ENCODE measurements around the gene CCDC28B. TPM values are rescaled to one million over a fixed set of nuclear protein-coding genes. Genes with fewer than 3 reads are reported as not detected.

CCDC28B gene
- total RNA-seq, 2 experiments from 2014 or later, result 33.4 to 36.6 TPM

GRCh38 chr1:32249831-32250525 lies 49.6 kb downstream of the CCDC28B start:
- H3K4me3 Mint-ChIP-seq, result peak overlapping the region; percentile 95
- peaks cover 38% of the 10 kb centered on the region for H3K36me3 Mint-ChIP-seq (ENCODE audit: low read depth)
- ChIA-PET POLR2A (interaction anchor here (0.6 to 1.6 kb wide), 5 partner anchors 10 to 1487 kb away, joined by 3 to 6 read pairs (median 4); partner anchors contain the start of gene MARCKSL1), CTCF (interaction anchor here (0.6 to 4.7 kb wide), 15 partner anchors 9 to 218 kb away, joined by 3 to 52 read pairs (median 6); partner anchors contain the start of gene KPNA6)
- H3K4me1 Mint-ChIP-seq, result peaks cover 52% of the 10 kb centered on the region
- H3K9me3 Mint-ChIP-seq, result no peaks in the 10 kb centered on the region
- peak; percentile 90 for DNase-seq
- no peaks in the 10 kb centered on the region for H3K27me3 Mint-ChIP-seq
- H3K27ac Mint-ChIP-seq, result peak overlapping the region; percentile 96

GRCh38 chr1:32250893-32251716 lies 50.7 kb downstream of the CCDC28B start, which contains the start of gene LCK:
Gene LCK (plus strand): TSS chr1:32251265. CDS start chr1:32274330, 23,065 bp downstream.
- Mint-ChIP-seq H3K4me3 (peak within 1 kb of the TSS; percentile 95), H3K36me3 (ENCODE audit: low read depth) (peaks cover 44% of the 10 kb centered on the region), H3K27me3 (no peaks in the 10 kb centered on the region), H3K27ac (peak within 1 kb of the TSS; percentile 96), H3K4me1 (peaks cover 54% of the 10 kb centered on the region), H3K9me3 (no peaks in the 10 kb centered on the region)
- peak; percentile 70 for DNase-seq
- ChIA-PET POLR2A (interaction anchor here (0.6 kb wide), 1 partner anchor 40 kb away, joined by 5 read pairs; no protein-coding TSS in a partner anchor), CTCF (interaction anchor here (0.7 to 4.7 kb wide), 9 partner anchors 8 to 36 kb away, joined by 3 to 52 read pairs (median 5); no protein-coding TSS in a partner anchor)

Other genes with a start within 250 kb of the CCDC28B start
- 100 to 1,000 TPM; 174 to 183 TPM for gene KHDRBS1, start 186.7 kb upstream of the CCDC28B start, total RNA-seq
- gene TMEM39B, start 127.7 kb upstream of the CCDC28B start, total RNA-seq, result 10 to 100 TPM; 30.4 to 36.3 TPM
- gene KPNA6, start 92.5 kb upstream of the CCDC28B start, total RNA-seq, result 10 to 100 TPM; 64.8 to 64.9 TPM
- gene TXLNA, start 20.9 kb upstream of the CCDC28B start, total RNA-seq, result 10 to 100 TPM; 64.1 to 65.8 TPM
- gene IQCC, start 5.1 kb downstream of the CCDC28B start, total RNA-seq, result 1 to 10 TPM; 4.8 to 5.0 TPM
- under 1 TPM; 0.10 TPM for gene DCDC2B, start 8.5 kb downstream of the CCDC28B start, total RNA-seq
- 10 to 100 TPM; 13.2 to 15.0 TPM for gene TMEM234, start 21.8 kb downstream of the CCDC28B start, total RNA-seq
- gene EIF3I, start 21.8 kb downstream of the CCDC28B start, total RNA-seq, result 100 to 1,000 TPM; 173 to 176 TPM
- under 1 TPM; 0.58 to 0.87 TPM for gene FAM167B, start 46.6 kb downstream of the CCDC28B start, total RNA-seq
- 100 to 1,000 TPM; 434 to 495 TPM for gene LCK, start 50.7 kb downstream of the CCDC28B start, total RNA-seq
- 100 to 1,000 TPM; 226 to 230 TPM for gene HDAC1, start 91.5 kb downstream of the CCDC28B start, total RNA-seq
- 10 to 100 TPM; 31.0 to 31.6 TPM for gene MARCKSL1, start 135.6 kb downstream of the CCDC28B start, total RNA-seq
- 1 to 10 TPM; 8.2 to 8.5 TPM for gene FAM229A, start 161.9 kb downstream of the CCDC28B start, total RNA-seq
- gene TSSK3, start 161.9 kb downstream of the CCDC28B start, total RNA-seq, result 1 to 10 TPM; 1.5 to 2.2 TPM
- gene BSDC1, start 193.8 kb downstream of the CCDC28B start, total RNA-seq, result 10 to 100 TPM; 42.9 to 44.6 TPM